ENCODE results near the gene SLC35F4.
"Not testable (repeated sequence)": the region's sequence is repeated elsewhere in the genome, so short reads cannot be mapped to it uniquely, and the experiment has no call there.

The SLC35F4 gene

GRCh38 chr14:57761800-57762199 lies 104.1 kb downstream of the SLC35F4 start:
- H3K36me3 ChIP-seq (ENCODE audit: control insufficient read depth, insufficient read depth, low read length): no peaks in the 10 kb centered on the region
- no peaks in the 10 kb centered on the region for H3K27me3 ChIP-seq (replicated peaks; ENCODE audit: control insufficient read depth, insufficient read depth, low read length, poor library complexity, severe bottlenecking)
- no peaks in the 10 kb centered on the region for H3K4me1 ChIP-seq (ENCODE audit: control insufficient read depth, insufficient read depth, low read length, poor library complexity, severe bottlenecking)
- H3K4me3 ChIP-seq (ENCODE audit: insufficient read depth, low read depth, low read length, poor library complexity, severe bottlenecking): no peak overlapping the region
- no peaks in the 10 kb centered on the region for H3K9me3 ChIP-seq (ENCODE audit: control insufficient read depth, low read length)
- no peak overlapping the region for H3K27ac ChIP-seq (ENCODE audit: insufficient read depth, low read length, poor library complexity, severe bottlenecking)
- no peak for DNase-seq

- H3K4me1 ChIP-seq (ENCODE audit: control insufficient read depth, insufficient read depth, low read length, poor library complexity, severe bottlenecking): no peaks in the 10 kb centered on the region
- no peak overlapping the region for H3K27ac ChIP-seq (ENCODE audit: insufficient read depth, low read length, poor library complexity, severe bottlenecking)
- H3K27me3 ChIP-seq (replicated peaks; ENCODE audit: control insufficient read depth, insufficient read depth, low read length, poor library complexity, severe bottlenecking): no peaks in the 10 kb centered on the region
- H3K9me3 ChIP-seq (ENCODE audit: control insufficient read depth, low read length): no peaks in the 10 kb centered on the region
- H3K4me3 ChIP-seq (ENCODE audit: insufficient read depth, low read depth, low read length, poor library complexity, severe bottlenecking): no peak overlapping the region
- H3K36me3 ChIP-seq (ENCODE audit: control insufficient read depth, insufficient read depth, low read length): no peaks in the 10 kb centered on the region
- DNase-seq: no peak
Observed at GRCh38 chr14:57760896-57761295, 105.0 kb downstream of the SLC35F4 start.

GRCh38 chr14:57755018-57755521 lies 110.8 kb downstream of the SLC35F4 start:
- Histone ChIP-seq H3K27ac (ENCODE audit: insufficient read depth, low read length, poor library complexity, severe bottlenecking) (no peak overlapping the region), H3K4me3 (ENCODE audit: insufficient read depth, low read depth, low read length, poor library complexity, severe bottlenecking) (no peak overlapping the region), H3K9me3 (ENCODE audit: control insufficient read depth, low read length) (no peaks in the 10 kb centered on the region), H3K36me3 (ENCODE audit: control insufficient read depth, insufficient read depth, low read length) (no peaks in the 10 kb centered on the region), H3K4me1 (ENCODE audit: control insufficient read depth, insufficient read depth, low read length, poor library complexity, severe bottlenecking) (no peaks in the 10 kb centered on the region), H3K27me3 (replicated peaks; ENCODE audit: control insufficient read depth, insufficient read depth, low read length, poor library complexity, severe bottlenecking) (no peaks in the 10 kb centered on the region)
- DNase-seq: no peak

GRCh38 chr14:57754527-57754926 lies 111.4 kb downstream of the SLC35F4 start:
- no peak overlapping the region for H3K27ac ChIP-seq (ENCODE audit: insufficient read depth, low read length, poor library complexity, severe bottlenecking)
- H3K4me3 ChIP-seq (ENCODE audit: insufficient read depth, low read depth, low read length, poor library complexity, severe bottlenecking): no peak overlapping the region
- H3K9me3 ChIP-seq (ENCODE audit: control insufficient read depth, low read length): no peaks in the 10 kb centered on the region
- H3K4me1 ChIP-seq (ENCODE audit: control insufficient read depth, insufficient read depth, low read length, poor library complexity, severe bottlenecking): no peaks in the 10 kb centered on the region
- H3K27me3 ChIP-seq (replicated peaks; ENCODE audit: control insufficient read depth, insufficient read depth, low read length, poor library complexity, severe bottlenecking): no peaks in the 10 kb centered on the region
- DNase-seq: no peak
- no peaks in the 10 kb centered on the region for H3K36me3 ChIP-seq (ENCODE audit: control insufficient read depth, insufficient read depth, low read length)

GRCh38 chr14:57753821-57754220 lies 112.1 kb downstream of the SLC35F4 start:
- no peaks in the 10 kb centered on the region for H3K36me3 ChIP-seq (ENCODE audit: control insufficient read depth, insufficient read depth, low read length)
- no peak for DNase-seq
- no peak overlapping the region for H3K4me3 ChIP-seq (ENCODE audit: insufficient read depth, low read depth, low read length, poor library complexity, severe bottlenecking)
- no peak overlapping the region for H3K27ac ChIP-seq (ENCODE audit: insufficient read depth, low read length, poor library complexity, severe bottlenecking)
- no peaks in the 10 kb centered on the region for H3K4me1 ChIP-seq (ENCODE audit: control insufficient read depth, insufficient read depth, low read length, poor library complexity, severe bottlenecking)
- H3K9me3 ChIP-seq (ENCODE audit: control insufficient read depth, low read length): no peaks in the 10 kb centered on the region
- H3K27me3 ChIP-seq (replicated peaks; ENCODE audit: control insufficient read depth, insufficient read depth, low read length, poor library complexity, severe bottlenecking): no peaks in the 10 kb centered on the region

- not testable (repeated sequence) for H3K36me3 ChIP-seq (ENCODE audit: control insufficient read depth, insufficient read depth, low read length); H3K9me3 ChIP-seq (ENCODE audit: control insufficient read depth, low read length); H3K27me3 ChIP-seq (replicated peaks; ENCODE audit: control insufficient read depth, insufficient read depth, low read length, poor library complexity, severe bottlenecking); DNase-seq; H3K27ac ChIP-seq (ENCODE audit: insufficient read depth, low read length, poor library complexity, severe bottlenecking); H3K4me1 ChIP-seq (ENCODE audit: control insufficient read depth, insufficient read depth, low read length, poor library complexity, severe bottlenecking); H3K4me3 ChIP-seq (ENCODE audit: insufficient read depth, low read depth, low read length, poor library complexity, severe bottlenecking)
Observed at GRCh38 chr14:57752142-57752695, 113.7 kb downstream of the SLC35F4 start.

- no peak for DNase-seq
- H3K27ac ChIP-seq (ENCODE audit: insufficient read depth, low read length, poor library complexity, severe bottlenecking): no peak overlapping the region
- no peaks in the 10 kb centered on the region for H3K27me3 ChIP-seq (replicated peaks; ENCODE audit: control insufficient read depth, insufficient read depth, low read length, poor library complexity, severe bottlenecking)
- no peaks in the 10 kb centered on the region for H3K4me1 ChIP-seq (ENCODE audit: control insufficient read depth, insufficient read depth, low read length, poor library complexity, severe bottlenecking)
- no peak overlapping the region for H3K4me3 ChIP-seq (ENCODE audit: insufficient read depth, low read depth, low read length, poor library complexity, severe bottlenecking)
- no peaks in the 10 kb centered on the region for H3K9me3 ChIP-seq (ENCODE audit: control insufficient read depth, low read length)
- H3K36me3 ChIP-seq (ENCODE audit: control insufficient read depth, insufficient read depth, low read length): no peaks in the 10 kb centered on the region
Observed at GRCh38 chr14:57751400-57751799, 114.5 kb downstream of the SLC35F4 start.

GRCh38 chr14:57749267-57749666 lies 116.6 kb downstream of the SLC35F4 start:
- H3K36me3 ChIP-seq (ENCODE audit: control insufficient read depth, insufficient read depth, low read length): no peaks in the 10 kb centered on the region
- DNase-seq: no peak
- no peak overlapping the region for H3K4me3 ChIP-seq (ENCODE audit: insufficient read depth, low read depth, low read length, poor library complexity, severe bottlenecking)
- no peaks in the 10 kb centered on the region for H3K9me3 ChIP-seq (ENCODE audit: control insufficient read depth, low read length)
- no peaks in the 10 kb centered on the region for H3K4me1 ChIP-seq (ENCODE audit: control insufficient read depth, insufficient read depth, low read length, poor library complexity, severe bottlenecking)
- H3K27me3 ChIP-seq (replicated peaks; ENCODE audit: control insufficient read depth, insufficient read depth, low read length, poor library complexity, severe bottlenecking): no peaks in the 10 kb centered on the region
- no peak overlapping the region for H3K27ac ChIP-seq (ENCODE audit: insufficient read depth, low read length, poor library complexity, severe bottlenecking)

- H3K27ac ChIP-seq (ENCODE audit: insufficient read depth, low read length, poor library complexity, severe bottlenecking): no peak overlapping the region
- no peak for DNase-seq
- no peaks in the 10 kb centered on the region for H3K36me3 ChIP-seq (ENCODE audit: control insufficient read depth, insufficient read depth, low read length)
- no peak overlapping the region for H3K4me3 ChIP-seq (ENCODE audit: insufficient read depth, low read depth, low read length, poor library complexity, severe bottlenecking)
- H3K4me1 ChIP-seq (ENCODE audit: control insufficient read depth, insufficient read depth, low read length, poor library complexity, severe bottlenecking): no peaks in the 10 kb centered on the region
- no peaks in the 10 kb centered on the region for H3K9me3 ChIP-seq (ENCODE audit: control insufficient read depth, low read length)
- H3K27me3 ChIP-seq (replicated peaks; ENCODE audit: control insufficient read depth, insufficient read depth, low read length, poor library complexity, severe bottlenecking): no peaks in the 10 kb centered on the region
Observed at GRCh38 chr14:57748279-57748678, 117.6 kb downstream of the SLC35F4 start.

GRCh38 chr14:57747036-57747435 lies 118.9 kb downstream of the SLC35F4 start:
- Histone ChIP-seq H3K4me1 (ENCODE audit: control insufficient read depth, insufficient read depth, low read length, poor library complexity, severe bottlenecking) (no peaks in the 10 kb centered on the region), H3K9me3 (ENCODE audit: control insufficient read depth, low read length) (no peaks in the 10 kb centered on the region), H3K27me3 (replicated peaks; ENCODE audit: control insufficient read depth, insufficient read depth, low read length, poor library complexity, severe bottlenecking) (no peaks in the 10 kb centered on the region), H3K36me3 (ENCODE audit: control insufficient read depth, insufficient read depth, low read length) (no peaks in the 10 kb centered on the region), H3K27ac (ENCODE audit: insufficient read depth, low read length, poor library complexity, severe bottlenecking) (no peak overlapping the region), H3K4me3 (ENCODE audit: insufficient read depth, low read depth, low read length, poor library complexity, severe bottlenecking) (no peak overlapping the region)
- no peak for DNase-seq

All from effector memory CD4-positive, alpha-beta T cell (primary cell).